ENCODE data around the gene EIPR1.

Gene EIPR1

GRCh38 chr2:3176071-3176868 lies 201.3 kb downstream of the EIPR1 start:
- DNase-seq (ENCODE audit: low read depth in 2 of 2) = no peak

- no peak for DNase-seq (ENCODE audit: low read depth in 2 of 2)
These were observed 202.1 kb downstream of the EIPR1 start for GRCh38 chr2:3175568-3175955.

DNA sequence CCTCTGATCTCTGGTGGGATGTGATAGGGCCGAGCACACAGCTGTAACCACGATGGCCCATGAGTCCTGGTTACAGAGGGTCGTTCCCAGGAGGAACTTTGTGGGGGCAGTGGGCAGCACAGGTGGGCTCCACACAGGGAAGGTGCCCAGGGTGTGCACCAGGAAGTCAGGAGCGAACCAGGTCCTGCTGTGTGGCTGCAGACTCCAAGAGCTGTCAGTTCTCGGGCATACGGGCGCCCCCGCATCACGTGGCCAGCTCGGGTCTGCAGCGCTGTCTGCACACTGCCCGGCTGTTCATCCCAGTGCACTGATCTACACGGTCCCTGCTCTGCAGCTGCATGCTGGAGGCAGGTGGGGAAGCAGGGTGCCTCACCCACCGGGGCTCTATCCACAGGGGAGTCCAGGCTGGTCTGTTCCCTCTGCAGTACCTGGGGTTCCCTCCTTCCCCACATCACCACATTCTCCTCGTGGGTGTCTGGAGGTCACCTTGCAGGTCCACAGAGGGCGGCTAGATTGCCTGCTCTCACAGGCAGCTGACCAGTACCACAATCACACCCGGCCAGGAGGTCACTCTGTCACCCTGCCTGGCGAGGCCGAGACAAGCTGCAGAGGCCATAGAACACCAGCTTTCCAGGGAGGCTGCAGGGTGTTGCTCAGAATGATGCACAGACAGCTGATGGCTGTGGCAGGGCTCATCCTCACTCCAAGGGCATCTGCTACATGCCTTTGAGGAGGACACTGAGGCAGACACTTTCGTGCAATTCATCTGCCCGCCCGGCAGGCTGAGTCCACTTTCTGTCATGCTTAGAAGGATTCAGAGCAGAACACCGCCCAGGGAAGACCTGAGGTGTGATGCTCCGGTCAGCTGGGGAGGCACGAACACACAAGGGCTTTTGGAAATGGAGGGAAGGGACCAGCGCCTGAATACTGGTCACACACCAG lies 202.7 kb downstream of the EIPR1 start:
- no peak for DNase-seq (ENCODE audit: low read depth in 2 of 2)

DNA sequence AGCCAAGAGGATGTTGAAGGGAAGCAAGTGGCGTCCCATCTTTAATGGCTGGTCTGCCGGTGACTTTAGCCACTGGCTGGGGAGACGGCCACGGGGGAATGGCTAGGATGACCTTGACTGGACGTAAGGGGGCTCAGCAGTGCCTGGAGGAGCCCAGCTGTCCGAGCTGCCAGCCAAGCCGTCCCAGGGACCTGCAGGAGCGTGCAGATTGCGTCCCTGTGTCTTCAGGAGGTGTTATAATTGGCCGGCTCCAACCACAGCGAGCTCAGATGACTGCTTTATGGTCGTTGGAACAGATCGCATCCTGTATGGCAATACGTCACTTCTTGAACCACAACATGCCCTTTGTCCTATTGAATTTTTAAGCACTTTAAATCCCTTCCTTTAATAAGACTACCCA lies 204.6 kb downstream of the EIPR1 start:
- DNase-seq (ENCODE audit: low read depth in 2 of 2) = no peak

DNA sequence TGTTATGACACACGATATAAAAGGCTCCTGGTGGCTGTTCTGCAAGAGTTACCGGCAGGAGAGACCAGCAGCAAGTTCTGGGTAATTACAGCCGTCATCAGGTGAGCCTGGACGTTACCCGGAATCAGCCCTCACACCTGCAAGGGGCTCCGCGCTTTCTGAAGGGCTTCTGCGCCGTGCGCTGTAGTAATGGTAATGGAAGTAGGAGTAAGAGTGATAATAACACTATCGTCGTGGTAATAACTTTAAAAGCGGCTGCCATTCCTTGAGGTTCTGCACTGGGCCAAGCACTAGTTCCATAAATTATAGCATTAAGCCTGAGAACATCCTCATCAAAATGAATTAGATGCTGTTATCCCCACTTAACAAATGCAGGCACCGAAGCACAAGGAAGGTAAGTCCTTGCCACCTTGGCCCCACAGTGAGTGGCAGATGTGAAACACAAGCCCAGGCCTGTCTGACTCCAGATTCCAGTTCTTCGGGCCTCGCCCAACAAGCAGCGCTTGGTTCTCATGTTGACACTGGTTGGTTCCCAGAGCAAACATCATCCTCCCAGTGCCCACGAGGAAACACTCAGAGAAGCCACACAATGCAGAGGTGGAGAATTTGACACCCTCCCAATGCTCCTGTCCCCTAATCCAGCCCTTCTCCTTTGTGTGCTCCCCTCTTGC lies 205.2 kb downstream of the EIPR1 start:
- no peak for DNase-seq (ENCODE audit: low read depth in 2 of 2)

GRCh38 chr2:3171564-3172264 lies 205.9 kb downstream of the EIPR1 start:
- DNase-seq (ENCODE audit: low read depth in 2 of 2) = no peak

DNA sequence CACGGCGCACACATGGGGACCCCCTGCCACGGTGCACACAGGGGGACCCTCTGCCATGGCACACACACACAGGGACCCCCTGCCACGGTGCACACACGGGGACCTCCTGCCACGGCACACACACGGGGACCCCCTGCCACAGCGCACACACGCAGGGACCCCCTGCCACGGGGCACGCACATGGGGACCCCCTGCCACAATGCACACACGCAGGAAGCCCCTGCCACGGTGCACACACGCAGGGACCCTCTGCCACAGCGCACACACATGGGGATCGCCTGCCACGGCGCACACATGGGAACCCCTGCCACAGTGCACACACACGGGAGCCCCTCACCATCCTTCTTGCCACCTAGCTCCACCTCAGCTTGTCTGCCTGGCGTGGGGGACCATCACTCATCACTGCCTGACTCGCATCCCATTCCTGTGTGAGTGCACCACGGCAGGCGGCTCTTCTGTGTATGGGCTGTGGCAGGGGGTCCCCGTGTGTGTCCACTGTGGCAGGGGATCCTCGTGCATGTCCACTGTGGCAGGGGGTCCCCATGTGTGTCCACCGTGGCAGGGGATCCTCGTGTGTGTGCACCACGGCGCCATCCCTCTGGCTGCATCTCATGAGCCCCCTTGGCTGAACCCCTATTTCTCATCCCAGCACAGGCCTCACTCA lies 206.7 kb downstream of the EIPR1 start:
- no peak for DNase-seq (ENCODE audit: low read depth in 2 of 2)

DNA sequence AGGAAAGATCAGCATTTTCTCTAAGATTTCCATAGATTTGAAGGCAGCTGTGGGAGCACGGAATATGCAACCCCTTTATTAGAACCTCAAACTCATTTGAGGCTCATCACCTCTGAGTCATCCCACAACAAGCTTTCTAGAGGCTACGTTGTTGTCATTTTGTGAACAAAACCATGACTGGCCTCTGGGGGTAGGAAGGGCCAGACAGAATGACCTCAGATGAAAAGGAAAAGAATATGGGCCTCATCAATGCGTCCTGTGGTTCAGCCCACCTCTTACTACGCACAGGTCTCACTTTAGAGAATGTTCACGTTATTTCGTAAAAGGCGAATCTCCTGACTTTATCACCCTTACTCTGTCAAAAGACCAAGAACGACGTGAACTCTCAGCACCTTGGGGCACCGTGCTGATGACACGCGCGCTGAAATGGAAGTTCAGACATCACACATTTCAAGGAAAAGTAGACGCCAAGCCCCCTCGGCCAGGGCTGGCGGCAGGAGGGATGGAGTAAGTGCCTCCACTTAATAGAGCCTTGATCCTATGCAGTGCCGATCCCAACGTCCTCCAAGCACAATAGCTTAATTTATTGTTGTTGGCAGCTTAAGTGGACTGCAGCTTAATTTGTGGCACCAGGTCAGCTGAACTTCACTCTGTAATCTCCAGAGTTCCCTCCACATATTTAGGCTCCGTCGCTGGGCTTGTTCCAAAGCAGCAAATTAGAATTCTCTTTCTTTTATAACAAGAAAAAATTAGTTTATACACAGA lies 208.3 kb downstream of the EIPR1 start:
- DNase-seq (ENCODE audit: low read depth in 2 of 2) = no peak

DNA sequence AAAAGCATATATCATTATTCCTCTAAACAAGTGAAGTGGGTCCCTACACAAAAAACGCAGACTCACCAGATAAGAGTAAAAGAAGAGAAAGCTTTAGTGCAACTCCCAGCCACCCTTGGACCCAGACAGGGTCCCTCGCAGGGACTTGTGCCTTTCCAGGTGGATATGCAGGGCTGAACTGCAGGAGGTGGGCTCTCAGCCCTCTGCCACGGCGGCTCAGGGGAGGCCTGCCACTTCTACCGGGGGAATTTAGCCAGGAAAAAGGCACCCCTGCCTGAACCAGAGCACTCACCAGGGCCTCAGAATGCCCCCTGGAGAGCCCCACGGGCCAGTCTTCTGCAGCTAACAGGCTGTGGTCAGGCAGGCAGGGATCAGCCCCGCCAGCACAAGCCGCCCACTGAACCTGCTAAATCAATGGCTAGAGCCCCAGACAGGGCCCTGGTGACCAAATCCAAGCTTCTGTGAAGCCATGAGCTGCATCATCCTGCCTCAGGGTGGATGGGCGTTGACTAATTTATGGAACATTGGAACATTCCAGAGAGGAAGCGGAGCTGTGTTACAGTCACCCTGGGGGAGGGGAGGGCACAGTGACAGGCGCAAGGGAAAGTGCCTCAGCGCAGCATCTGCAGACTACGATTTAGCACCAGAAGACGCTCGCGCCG lies 209.3 kb downstream of the EIPR1 start:
- DNase-seq (ENCODE audit: low read depth in 2 of 2) = no peak

DNA sequence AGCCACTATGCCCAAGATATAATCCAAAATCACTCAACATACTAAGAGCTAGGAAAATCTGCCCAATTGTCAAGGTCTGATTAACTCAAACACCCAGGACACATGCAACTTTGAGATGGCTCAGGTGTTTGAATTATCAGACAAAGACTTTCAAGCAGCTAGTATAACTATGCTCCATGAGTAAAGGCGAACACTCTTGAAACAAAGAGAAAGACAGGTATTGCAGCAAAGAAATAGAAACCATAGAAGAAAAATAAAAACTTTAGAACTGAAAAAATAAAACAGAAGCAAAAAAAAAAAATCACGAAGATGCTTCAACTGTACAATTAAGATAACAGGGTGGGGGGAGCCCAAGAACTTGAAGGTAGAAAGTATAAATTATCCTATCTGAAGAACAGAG lies 214.2 kb downstream of the EIPR1 start:
- DNase-seq (ENCODE audit: low read depth in 2 of 2) = no peak

- DNase-seq (ENCODE audit: low read depth in 2 of 2) = no peak
These were observed 215.1 kb downstream of the EIPR1 start for GRCh38 chr2:3162442-3163077.

DNA sequence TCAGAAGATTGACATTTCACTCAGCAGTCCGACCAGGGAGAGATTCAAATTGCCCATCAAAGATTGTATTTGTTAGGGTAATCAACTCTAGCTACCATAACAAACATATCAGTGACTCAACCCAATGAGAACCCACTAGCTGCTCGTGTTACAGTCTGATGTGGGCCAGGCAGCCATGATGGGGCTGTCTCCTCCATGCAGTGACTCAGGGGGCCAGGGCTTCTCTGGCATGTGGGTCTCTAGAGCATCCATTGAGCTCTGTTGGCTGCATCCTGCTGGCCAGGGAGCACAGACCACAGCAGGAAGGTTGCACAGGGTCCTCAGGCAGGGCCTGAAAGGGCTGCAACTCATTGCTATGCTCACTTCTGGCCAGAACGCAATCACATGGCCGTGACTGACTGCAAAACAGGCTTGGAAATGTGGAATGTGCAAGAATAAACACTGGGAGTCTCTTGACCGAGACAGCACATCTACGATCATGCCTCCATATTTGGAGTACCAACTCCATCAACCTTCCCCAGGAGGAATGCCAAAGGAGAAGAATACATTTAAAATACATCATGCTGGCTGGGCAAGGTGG lies 216.8 kb downstream of the EIPR1 start:
- no peak for DNase-seq (ENCODE audit: low read depth in 2 of 2)

GRCh38 chr2:3159782-3160545 lies 217.7 kb downstream of the EIPR1 start:
- no peak for DNase-seq (ENCODE audit: low read depth in 2 of 2)

- DNase-seq (ENCODE audit: low read depth in 2 of 2) = no peak
These were observed 222.9 kb downstream of the EIPR1 start for GRCh38 chr2:3154700-3155099.

DNA sequence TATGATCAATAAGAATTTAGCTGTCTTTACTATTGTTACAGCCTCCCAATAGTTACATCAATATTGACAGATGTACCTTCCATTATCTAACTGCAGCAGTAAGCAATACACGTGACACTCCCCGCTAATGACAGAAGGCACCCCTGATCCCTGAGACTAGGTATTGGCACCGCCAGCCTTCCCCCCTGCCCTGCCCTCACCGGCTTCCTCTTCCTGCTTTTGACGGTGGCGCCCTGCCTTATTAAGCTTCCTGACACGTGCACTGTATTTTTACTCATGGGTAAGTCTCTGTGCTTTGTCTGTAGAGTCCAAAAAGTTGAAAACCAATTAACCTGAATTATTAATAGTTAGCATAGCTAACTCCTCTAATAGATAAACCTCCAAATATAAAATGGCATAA lies 223.5 kb downstream of the EIPR1 start:
- no peak for DNase-seq (ENCODE audit: low read depth in 2 of 2)

GRCh38 chr2:3151153-3151918 lies 226.3 kb downstream of the EIPR1 start:
- no peak for DNase-seq (ENCODE audit: low read depth in 2 of 2)

GRCh38 chr2:3149441-3150217 lies 228.0 kb downstream of the EIPR1 start:
- DNase-seq (ENCODE audit: low read depth in 2 of 2) = no peak

Data from stimulated activated CD4-positive, alpha-beta T cell treated with anti-CD3 and anti-CD28 coated beads, Interleukin-1b, Interleukin-23, amount 100 ng/mL, for 4 hours (primary cell).